ACC112 (cell line): Measurements from ENCODE around the gene CLCN3.
A peak's percentile ranks its signal among the peaks of the same experiment; 100 is the strongest.

ENCODE experiments used
- H2AFZ ChIP-seq: fragments of 200-600 bp; sonication (generic); one replicate; pipeline ENCODE4 v1.6.0; 2017; ENCODE audit warnings: antibody characterized with exemption, low read length; ENCODE audit not compliant: unreplicated experiment
- H3K27ac ChIP-seq: fragments of 200-600 bp; sonication (generic); 2 replicates; pipeline ENCODE4 v1.5.1; 2014; ENCODE audit warnings: low read depth, mild to moderate bottlenecking, antibody characterized with exemption, low read length, moderate library complexity
- H3K27me3 ChIP-seq: fragments of 200-600 bp; sonication (generic); 2 replicates; pipeline ENCODE4 v1.6.1; 2014; ENCODE audit warnings: mild to moderate bottlenecking, antibody characterized with exemption, low read length, moderate library complexity, mixed read lengths; ENCODE audit not compliant: insufficient read depth
- H3K36me3 ChIP-seq: fragments of 200-600 bp; sonication (generic); 2 replicates; pipeline ENCODE4 v1.6.1; 2016; ENCODE audit warnings: mild to moderate bottlenecking, antibody characterized with exemption, low read length, moderate library complexity, mixed read lengths; ENCODE audit not compliant: insufficient read depth
- H3K4me1 ChIP-seq: fragments of 200-600 bp; sonication (generic); one replicate; pipeline ENCODE4 v1.6.1; 2016; ENCODE audit warnings: low read length, mixed read lengths; ENCODE audit not compliant: insufficient read depth, unreplicated experiment, control insufficient read depth
- H3K4me3 ChIP-seq: fragments of 200-600 bp; sonication (generic); 2 replicates; pipeline ENCODE4 v1.5.1; 2014; ENCODE audit warnings: mild to moderate bottlenecking, low read depth, low read length
- H3K79me2 ChIP-seq: fragments of 200-600 bp; sonication (generic); one replicate; pipeline ENCODE4 v1.6.0; 2016; ENCODE audit warnings: low read length; ENCODE audit not compliant: control insufficient read depth, unreplicated experiment, insufficient read depth

The CLCN3 gene

DNA sequence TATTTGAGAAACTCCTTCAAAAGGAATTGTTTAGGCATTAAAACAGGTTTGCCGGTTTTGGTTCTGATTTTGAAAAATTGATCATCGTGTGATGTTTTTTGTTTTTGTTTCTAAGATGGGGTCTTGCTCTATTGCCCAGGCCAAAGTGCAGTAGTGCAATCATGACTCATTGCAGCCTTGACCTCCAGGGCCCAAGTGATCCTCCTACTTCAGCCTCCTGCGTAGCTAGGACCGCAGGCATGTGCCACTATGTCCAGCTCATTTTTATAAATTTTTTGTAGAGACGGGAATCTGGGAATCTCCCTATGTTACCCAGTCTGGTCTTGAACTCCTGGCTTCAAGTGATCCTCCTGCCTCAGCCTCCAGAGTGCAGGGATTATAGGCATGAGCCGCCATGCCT lies 35.0 kb downstream of the CLCN3 start:
- Histone ChIP-seq H3K4me3 (no peak overlapping the region), H2AFZ (no peak overlapping the region), H3K4me1 (peaks cover 14% of the 10 kb centered on the region), H3K36me3 (no peaks in the 10 kb centered on the region; the same call in 1 of the 2 replicates), H3K27me3 (no peaks in the 10 kb centered on the region), H3K79me2 (peaks cover 14% of the 10 kb centered on the region), H3K27ac (no peak overlapping the region)

DNA sequence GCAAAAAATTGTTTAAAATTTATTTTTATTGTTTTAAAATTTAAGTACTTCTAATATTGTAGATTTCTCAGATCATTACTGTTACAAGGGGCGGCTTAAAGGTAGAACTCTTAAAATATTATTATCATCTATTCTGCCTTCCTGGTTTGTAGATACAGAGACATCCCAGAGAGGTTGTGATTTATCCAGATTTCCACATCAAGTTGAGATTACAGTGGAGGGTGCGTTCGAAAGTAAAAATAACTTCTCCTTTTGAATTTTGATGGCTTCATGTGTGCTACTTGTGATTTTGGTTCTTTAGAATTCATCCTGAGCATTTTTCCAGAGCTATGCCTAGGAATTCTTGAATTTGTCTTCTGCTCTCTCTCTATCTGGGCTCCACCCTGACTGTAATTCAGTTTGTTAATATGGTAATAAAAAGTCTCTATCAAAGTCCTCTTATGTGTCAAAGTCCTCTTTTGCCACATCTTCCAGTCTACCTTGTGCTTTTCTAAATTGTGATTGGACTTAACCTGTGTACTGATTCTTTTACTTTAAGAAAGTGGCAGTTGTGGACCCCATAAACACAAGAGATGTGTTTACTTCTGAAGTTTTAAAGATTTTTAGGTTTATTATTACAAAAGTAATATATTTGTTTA lies 37.2 kb downstream of the CLCN3 start:
- H2AFZ ChIP-seq = no peak overlapping the region
- peaks cover 26% of the 10 kb centered on the region for H3K4me1 ChIP-seq
- H3K27ac ChIP-seq = peak overlapping the region; percentile 7; the same call in 1 of the 2 replicates
- H3K36me3 ChIP-seq = no peaks in the 10 kb centered on the region; the same call in 1 of the 2 replicates
- peaks cover 25% of the 10 kb centered on the region for H3K79me2 ChIP-seq
- no peak overlapping the region for H3K4me3 ChIP-seq
- no peaks in the 10 kb centered on the region for H3K27me3 ChIP-seq

DNA sequence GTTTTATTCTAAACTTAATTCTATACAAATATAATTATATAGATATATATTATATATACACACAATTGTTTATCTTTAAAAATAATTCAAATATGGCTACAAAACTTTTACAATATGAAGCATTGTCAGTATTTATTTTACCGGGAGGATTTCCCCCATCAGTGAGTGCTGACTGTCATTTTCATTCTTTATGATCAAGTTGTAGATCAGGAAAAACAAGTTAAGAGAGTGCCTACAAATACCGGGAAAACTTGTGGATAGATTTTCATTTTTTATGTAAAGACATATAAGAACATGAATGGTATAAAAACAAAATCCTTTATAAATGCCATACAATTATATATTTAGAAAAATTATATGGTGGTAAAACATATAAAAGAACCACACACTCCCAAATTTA lies 37.8 kb downstream of the CLCN3 start:
- no peak overlapping the region for H2AFZ ChIP-seq
- H3K36me3 ChIP-seq = no peaks in the 10 kb centered on the region
- peak overlapping the region; percentile 98 for H3K27ac ChIP-seq
- H3K4me1 ChIP-seq = peaks cover 26% of the 10 kb centered on the region
- peaks cover 24% of the 10 kb centered on the region for H3K79me2 ChIP-seq
- H3K4me3 ChIP-seq = no peak overlapping the region
- no peaks in the 10 kb centered on the region for H3K27me3 ChIP-seq

DNA sequence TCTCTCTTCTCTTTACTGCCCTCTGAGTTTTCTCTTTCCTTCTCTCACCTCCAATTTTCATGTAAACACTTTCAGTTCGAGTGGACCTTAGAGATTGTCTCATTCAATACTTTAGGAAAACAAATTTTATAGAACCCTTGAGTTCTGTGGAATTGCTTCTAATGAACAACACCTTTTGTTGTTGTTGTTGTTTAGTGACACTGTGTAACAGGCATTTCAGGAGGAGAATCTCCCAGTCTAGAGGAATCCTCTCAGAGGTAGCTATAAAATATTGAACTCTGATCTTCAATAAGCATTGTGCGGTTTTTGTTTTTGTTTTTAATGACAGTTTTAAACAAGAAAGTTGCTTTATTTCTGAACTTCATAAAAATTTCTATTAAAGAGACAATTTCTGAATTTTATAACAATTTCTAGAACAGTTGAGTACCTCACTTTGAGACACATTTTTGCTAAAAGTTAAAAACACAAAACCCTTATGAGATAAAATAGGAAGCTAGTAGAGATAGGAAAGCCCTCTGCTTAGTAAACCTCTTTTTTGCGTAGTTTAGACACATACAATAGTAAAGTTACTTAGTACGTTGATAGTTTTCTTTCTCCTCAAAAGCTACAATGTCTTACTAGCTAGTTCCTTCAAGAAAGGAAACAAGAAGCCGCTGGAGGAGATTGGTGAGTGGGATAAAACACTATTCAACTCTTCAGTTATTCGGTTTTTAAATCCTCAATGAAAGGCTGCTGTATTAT lies 38.8 kb downstream of the CLCN3 start:
- no peaks in the 10 kb centered on the region for H3K27me3 ChIP-seq
- H3K27ac ChIP-seq = peak overlapping the region; percentile 98
- H3K79me2 ChIP-seq = peaks cover 34% of the 10 kb centered on the region
- H3K4me3 ChIP-seq = peak overlapping the region; percentile 81
- H2AFZ ChIP-seq = peak overlapping the region; percentile 26
- no peaks in the 10 kb centered on the region for H3K36me3 ChIP-seq
- peaks cover 32% of the 10 kb centered on the region for H3K4me1 ChIP-seq

DNA sequence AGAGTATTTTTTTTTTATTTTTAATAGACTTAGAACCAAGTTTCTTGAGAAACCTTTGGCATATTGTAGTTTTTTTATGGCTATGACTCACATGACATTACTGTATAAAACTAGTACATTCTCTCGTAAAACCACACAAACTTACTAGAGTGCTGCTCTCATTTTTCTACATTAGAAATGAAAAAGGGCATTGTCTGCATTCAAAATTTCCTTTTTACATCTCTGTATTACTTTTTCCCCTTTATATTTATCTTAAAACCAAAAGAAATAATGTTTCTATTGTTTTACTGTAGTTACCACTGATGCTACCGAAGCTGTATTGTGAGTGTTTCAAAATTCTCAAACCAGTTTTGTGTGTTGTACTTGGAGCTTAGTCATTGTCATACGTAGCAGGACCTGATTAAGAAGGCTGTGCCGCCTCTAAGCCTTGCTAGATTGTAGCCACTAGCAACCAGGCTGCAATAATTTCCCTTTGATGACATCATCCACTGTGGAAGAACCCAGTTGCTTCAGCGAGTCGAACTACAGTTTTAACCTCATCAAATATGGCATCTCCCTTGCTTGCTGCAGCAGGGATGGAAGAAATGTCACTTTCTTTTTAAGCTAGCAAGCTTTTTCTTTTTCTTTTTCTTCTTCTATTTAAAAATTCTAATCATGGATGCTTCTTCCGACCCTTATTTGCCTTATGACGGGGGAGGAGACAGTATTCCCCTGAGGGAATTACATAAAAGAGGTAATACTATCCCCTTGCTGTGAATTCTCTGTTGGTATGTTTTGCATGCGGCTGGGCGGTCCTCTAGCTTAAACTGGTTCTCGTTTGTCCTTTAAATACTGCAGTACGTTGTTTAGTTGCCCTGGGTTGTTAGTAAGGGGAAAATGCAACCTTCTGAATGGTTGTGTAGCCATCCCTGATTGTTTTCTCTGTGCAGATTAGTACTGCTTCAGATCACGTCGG lies 39.6 kb downstream of the CLCN3 start:
- peak overlapping the region; percentile 98 for H3K27ac ChIP-seq
- no peaks in the 10 kb centered on the region for H3K27me3 ChIP-seq
- peak overlapping the region; percentile 81 for H3K4me3 ChIP-seq
- H3K4me1 ChIP-seq = peaks cover 37% of the 10 kb centered on the region
- H3K79me2 ChIP-seq = peaks cover 34% of the 10 kb centered on the region
- H3K36me3 ChIP-seq = no peaks in the 10 kb centered on the region
- H2AFZ ChIP-seq = peak overlapping the region; percentile 0

DNA sequence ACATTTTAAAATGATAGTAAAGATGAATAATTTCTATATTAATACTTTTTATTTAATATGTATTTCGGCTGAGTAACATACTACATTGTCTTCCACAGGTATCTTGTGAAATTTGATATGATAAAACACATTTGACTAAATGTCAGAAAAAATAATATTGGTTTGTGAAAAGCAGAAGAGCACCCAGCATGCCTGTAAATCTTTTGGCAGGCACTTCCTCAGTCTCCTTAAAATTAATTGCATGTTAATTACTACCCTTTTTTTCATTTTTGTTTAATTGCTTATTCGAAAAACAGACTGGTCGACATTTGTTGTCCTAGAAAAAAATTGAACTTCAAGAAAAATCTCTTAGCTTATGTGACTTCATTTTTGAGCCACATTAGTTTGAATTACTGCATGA lies 40.6 kb downstream of the CLCN3 start:
- Histone ChIP-seq H3K79me2 (peaks cover 34% of the 10 kb centered on the region), H2AFZ (no peak overlapping the region), H3K27me3 (no peaks in the 10 kb centered on the region), H3K4me3 (peak overlapping the region; percentile 81), H3K36me3 (no peaks in the 10 kb centered on the region), H3K27ac (peak overlapping the region; percentile 98), H3K4me1 (peaks cover 37% of the 10 kb centered on the region)

DNA sequence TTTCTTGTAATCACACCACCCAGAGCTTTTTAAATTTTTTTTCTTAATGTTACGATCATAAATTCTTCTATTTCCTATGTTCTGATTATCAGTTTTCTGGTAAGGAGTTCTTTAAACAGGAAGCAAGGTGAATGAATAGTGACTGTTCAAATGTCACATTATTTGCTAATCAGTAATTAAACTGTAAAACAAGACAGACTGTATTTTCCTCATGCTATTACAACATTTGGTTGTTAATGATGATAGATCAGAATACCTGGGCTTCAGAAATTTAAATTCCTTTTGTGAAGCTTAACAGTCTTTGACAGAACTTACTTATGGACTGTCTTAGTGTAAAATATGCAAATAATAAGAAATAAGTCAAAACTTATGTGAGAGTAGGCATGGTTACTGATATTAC lies 41.4 kb downstream of the CLCN3 start:
- Histone ChIP-seq H3K4me3 (peak overlapping the region; percentile 81), H3K27ac (peak overlapping the region; percentile 98; the same call in 1 of the 2 replicates), H3K79me2 (peaks cover 34% of the 10 kb centered on the region), H3K36me3 (peaks cover 7% of the 10 kb centered on the region; the same call in 1 of the 2 replicates), H3K4me1 (peaks cover 37% of the 10 kb centered on the region), H3K27me3 (no peaks in the 10 kb centered on the region), H2AFZ (no peak overlapping the region)

DNA sequence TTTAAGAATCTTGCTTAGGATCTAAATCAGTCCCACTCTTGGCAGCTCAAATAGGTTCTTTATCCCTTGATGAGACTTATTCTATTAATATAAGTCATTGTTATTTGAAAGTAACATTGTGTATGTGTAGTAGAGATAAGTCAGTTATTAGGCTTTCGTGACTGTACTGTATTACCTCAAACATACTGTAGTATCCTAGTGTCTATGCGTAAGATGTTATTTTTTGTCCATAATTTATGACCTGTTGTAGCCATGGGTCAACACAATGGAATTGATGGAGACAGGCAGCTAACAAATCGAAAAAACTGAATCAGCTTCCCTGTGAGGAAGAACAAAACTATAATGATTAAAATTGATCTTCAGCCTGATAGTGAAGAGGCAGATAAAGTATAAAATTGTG lies 41.8 kb downstream of the CLCN3 start:
- Histone ChIP-seq H3K27me3 (no peaks in the 10 kb centered on the region), H3K4me1 (peaks cover 37% of the 10 kb centered on the region), H2AFZ (no peak overlapping the region), H3K36me3 (peaks cover 9% of the 10 kb centered on the region; the same call in 1 of the 2 replicates), H3K79me2 (peaks cover 34% of the 10 kb centered on the region), H3K27ac (no peak overlapping the region), H3K4me3 (no peak overlapping the region)

DNA sequence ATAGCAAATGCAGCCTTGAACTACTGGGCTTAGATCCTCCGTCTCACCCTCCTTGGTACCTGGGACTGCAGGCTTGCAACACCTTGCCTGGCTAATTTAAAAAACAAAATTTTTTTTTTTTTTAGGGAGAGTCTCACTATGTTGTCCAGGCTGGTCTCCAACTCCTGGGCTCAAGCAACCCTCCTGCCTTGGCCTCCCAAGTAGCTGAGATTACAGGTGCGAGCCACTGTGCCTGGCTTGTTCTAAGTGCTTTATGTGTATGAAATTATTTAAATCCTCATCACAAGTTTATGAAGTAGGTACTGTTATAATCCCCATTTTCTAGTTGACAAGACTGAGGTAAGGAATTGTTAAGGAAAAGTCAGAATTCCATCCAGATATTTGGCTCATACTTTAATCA lies 43.0 kb downstream of the CLCN3 start:
- Histone ChIP-seq H3K4me1 (peaks cover 34% of the 10 kb centered on the region), H3K79me2 (peaks cover 33% of the 10 kb centered on the region), H3K4me3 (no peak overlapping the region), H2AFZ (no peak overlapping the region), H3K27me3 (no peaks in the 10 kb centered on the region), H3K27ac (no peak overlapping the region), H3K36me3 (peaks cover 9% of the 10 kb centered on the region; the same call in 1 of the 2 replicates)

DNA sequence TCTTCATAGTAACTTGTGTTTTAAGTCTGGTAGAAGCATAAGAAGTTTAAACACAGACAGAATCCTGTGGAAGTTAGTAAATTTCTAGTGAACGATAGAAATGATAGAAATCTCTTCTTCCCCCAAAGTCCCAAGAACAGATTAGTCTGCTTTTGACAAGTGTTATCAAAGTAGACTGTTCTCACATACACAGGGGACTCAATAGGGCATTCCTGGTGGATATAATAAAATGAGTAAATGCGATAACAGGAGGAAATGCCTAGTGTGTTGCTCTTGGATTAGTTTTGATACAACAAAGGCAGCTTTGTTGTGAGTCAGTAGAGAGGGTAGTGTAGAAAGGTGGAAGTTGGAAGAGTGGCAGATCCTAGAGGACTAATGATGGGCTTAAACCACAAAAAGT lies 43.5 kb downstream of the CLCN3 start:
- H3K36me3 ChIP-seq = peaks cover 9% of the 10 kb centered on the region; the same call in 1 of the 2 replicates
- H3K4me1 ChIP-seq = peaks cover 30% of the 10 kb centered on the region
- no peaks in the 10 kb centered on the region for H3K27me3 ChIP-seq
- peaks cover 32% of the 10 kb centered on the region for H3K79me2 ChIP-seq
- H3K27ac ChIP-seq = no peak overlapping the region
- no peak overlapping the region for H3K4me3 ChIP-seq
- H2AFZ ChIP-seq = no peak overlapping the region
